Naive thymus-derived CD8-positive, alpha-beta T cell (primary cell): ENCODE results near the gene KLK3. TPM values are rescaled to one million over a fixed set of nuclear protein-coding genes. Genes with fewer than 3 reads are reported as not detected.

Experiments
- ATAC-seq, 2 donors: fragments of 150-1000 bp; cut with Tn5 transposase in 1 of 2; sonication (Bioruptor Pico), chemical (Tn5 transposase) in 1 of 2; 1 replicate in 1 of 2; 2 replicates in 1 of 2; pipeline ENCODE4 v1.10.0; 2021; ENCODE audit warnings: mild to moderate bottlenecking in 2 of 2, moderate library complexity in 2 of 2
- POLR2A ChIA-PET: fragments of 350-600 bp; sonication (Branson Sonifier 250); formaldehyde crosslinking; loops from one replicate; lab custom pipeline; 2021; ENCODE audit warnings: antibody characterized with exemption; lab: Charles Lee
- DNase-seq, 10 donors: peaks; one replicate each; pipeline versions ENCODE4 v3.0.0 to v3.0.0-alpha.2; 2020 to 2022
- H3K27ac Mint-ChIP-seq, 10 donors: one replicate each; pipeline ENCODE4 v1.8.0; 2020 to 2022; ENCODE audit warnings: mild to moderate bottlenecking in 10 of 10, mixed read lengths in 10 of 10, moderate library complexity in 4 of 10, inconsistent platforms in 1 of 10
- H3K27me3 Mint-ChIP-seq, 5 donors: one replicate each; pipeline ENCODE4 v1.8.0; 2021 to 2022; ENCODE audit warnings: mixed read lengths in 5 of 5
- H3K36me3 Mint-ChIP-seq, 3 donors: one replicate each; pipeline ENCODE4 v1.8.0; 2020 to 2022; ENCODE audit warnings: mixed read lengths in 3 of 3, mild to moderate bottlenecking in 2 of 3, inconsistent platforms in 1 of 3
- H3K4me1 Mint-ChIP-seq, 4 donors: one replicate each; pipeline ENCODE4 v1.8.0; 2021 to 2022; ENCODE audit warnings: mixed read lengths in 4 of 4
- H3K4me3 Mint-ChIP-seq, 10 donors: one replicate each; pipeline ENCODE4 v1.8.0; 2020 to 2022; ENCODE audit warnings: mild to moderate bottlenecking in 10 of 10, mixed read lengths in 10 of 10, moderate library complexity in 6 of 10, inconsistent platforms in 1 of 10
- H3K9me3 Mint-ChIP-seq, 9 donors: one replicate each; pipeline ENCODE4 v1.8.0; 2020 to 2022; ENCODE audit warnings: mixed read lengths in 9 of 9, mild to moderate bottlenecking in 3 of 9, inconsistent platforms in 1 of 9, moderate library complexity in 1 of 9
- polyA plus RNA-seq, 3 donors: library from polyadenylated mRNA; unstranded; fragments of 300-500 nt; fragmentation: Illumina TruSeq; gene quantifications; one replicate each; pipeline ENCODE4 v1.2.3, GENCODE V29; 2021
- total RNA-seq, 8 experiments: library from RNA in 2 of 8; stranded (reverse) in 2 of 8; gene quantifications; one replicate each; pipeline ENCODE4 v1.2.3 and lab custom pipeline; 2021 to 2026

KLK3 gene
- total and polyA plus RNA-seq, 5 experiments from 2014 or later: not detected

DNA sequence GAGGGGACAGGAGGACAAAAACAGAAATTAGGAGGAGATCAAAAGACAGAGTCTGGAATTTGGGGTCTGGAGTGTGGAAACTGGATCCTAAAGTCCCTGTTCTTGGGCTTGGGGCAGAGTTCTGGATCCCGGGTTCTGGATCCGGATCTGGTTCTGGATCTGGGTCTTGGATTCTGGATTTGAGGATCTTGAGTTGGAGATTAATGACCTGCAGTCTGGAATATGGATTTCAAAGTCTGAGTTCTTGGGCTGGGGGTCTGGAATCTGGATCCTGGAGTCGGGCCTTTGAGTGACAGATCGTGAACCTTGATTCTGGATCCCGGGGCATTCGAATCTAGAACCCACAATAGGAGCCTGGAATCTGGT lies 20.9 kb upstream of the KLK3 start:
- Mint-ChIP-seq H3K9me3 (peaks cover 0 to 2% (median 0%) of the 10 kb centered on the region in 9 donors), H3K4me1 (peaks cover 8 to 21% (median 11%) of the 10 kb centered on the region in 4 donors), H3K4me3 (no peak overlapping the region), H3K27ac (no peak overlapping the region), H3K27me3 (peaks cover 29 to 84% (median 52%) of the 10 kb centered on the region in 5 donors), H3K36me3 (no peaks in the 10 kb centered on the region)
- POLR2A ChIA-PET: no interaction called here
- ATAC-seq: no peak
- no peak for DNase-seq

DNA sequence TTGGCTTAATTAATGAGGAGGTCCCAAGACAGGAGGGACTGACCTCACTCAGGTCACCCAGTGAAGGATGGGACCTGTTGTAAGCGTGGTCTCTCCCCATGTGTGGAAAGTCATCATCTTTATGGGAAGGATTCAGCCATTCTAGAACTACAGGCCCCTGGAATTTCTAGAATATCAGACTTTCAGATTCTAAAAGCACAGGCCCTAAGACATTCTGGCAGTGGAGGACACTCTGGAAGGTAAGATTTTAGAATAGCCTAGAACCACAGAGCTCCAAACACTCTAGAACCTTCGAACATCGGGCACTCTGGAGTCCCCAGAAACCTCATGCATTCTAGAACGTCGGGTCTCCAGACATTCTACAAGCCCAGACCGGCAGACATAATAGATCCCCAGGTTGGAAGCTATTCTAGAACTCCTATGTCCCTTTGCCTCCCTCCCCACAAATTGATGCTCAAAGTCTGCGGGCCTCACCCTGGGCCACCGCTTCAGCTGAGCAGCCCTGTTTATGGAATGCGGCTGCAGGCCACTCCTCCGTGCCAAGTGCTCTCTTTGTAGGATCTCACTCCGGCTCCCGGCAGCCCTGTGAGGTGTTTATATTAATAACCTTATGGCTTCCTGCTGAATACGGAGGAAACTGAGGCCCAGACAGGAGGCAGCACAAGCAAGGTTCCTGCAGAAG lies 19.5 kb upstream of the KLK3 start:
- Mint-ChIP-seq H3K4me3 (peak overlapping the region; percentile 57 to 86 (median 70)), H3K4me1 (peaks cover 8 to 21% (median 11%) of the 10 kb centered on the region in 4 donors), H3K9me3 (peaks cover 0 to 2% (median 0%) of the 10 kb centered on the region in 9 donors), H3K36me3 (no peaks in the 10 kb centered on the region), H3K27ac (no peak overlapping the region), H3K27me3 (peaks cover 27 to 91% (median 50%) of the 10 kb centered on the region in 5 donors)
- no peak for DNase-seq
- POLR2A ChIA-PET: no interaction called here
- no peak for ATAC-seq

DNA sequence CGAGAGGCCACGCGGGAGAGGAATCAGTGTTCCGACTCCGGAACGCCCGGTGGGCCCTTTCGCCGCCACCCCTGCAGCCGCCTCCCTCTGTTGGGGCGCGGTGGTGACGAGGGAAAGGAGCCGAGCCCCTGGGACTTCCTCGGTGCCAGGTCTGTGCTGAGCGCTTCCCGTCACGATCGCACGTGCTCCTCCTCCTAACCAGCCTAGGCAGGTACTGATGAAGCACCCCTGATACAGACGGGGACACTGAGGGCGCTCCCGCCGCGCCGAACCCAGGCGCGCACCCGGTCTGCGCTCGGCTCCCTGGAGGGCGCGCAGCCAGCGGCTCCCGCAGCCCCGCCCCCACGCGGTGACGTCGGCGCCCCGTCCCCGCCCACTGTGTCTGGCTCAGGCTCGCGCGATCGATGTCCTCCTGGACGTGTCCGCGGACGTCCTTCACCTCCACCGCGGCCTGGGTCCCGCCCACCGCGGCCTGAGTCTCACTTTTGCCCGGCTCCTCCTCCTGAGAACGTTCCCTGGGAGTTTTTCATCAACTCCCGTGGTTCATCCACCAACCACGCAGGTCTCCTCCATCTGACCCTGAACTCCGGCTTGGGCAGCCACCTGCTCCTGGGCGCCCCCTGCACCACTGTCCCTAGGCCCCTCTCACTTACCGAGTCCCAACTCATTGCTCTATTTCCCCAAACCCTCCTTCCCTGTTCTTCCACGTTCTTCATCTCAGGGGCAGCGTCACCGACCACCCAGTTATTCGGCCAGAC lies 18.8 kb upstream of the KLK3 start:
- ATAC-seq (peak; percentile 73 to 87), DNase-seq (peak; percentile 14 to 66 (median 42))
- peak overlapping the region in 2 of 10 donors; percentile 32 to 37 for H3K27ac Mint-ChIP-seq
- H3K4me1 Mint-ChIP-seq: peaks cover 8 to 21% (median 11%) of the 10 kb centered on the region in 4 donors
- peaks cover 29 to 83% (median 47%) of the 10 kb centered on the region in 5 donors for H3K27me3 Mint-ChIP-seq
- H3K9me3 Mint-ChIP-seq: peaks cover 0 to 6% (median under 1%) of the 10 kb centered on the region in 9 donors
- peak overlapping the region; percentile 72 to 90 (median 85) for H3K4me3 Mint-ChIP-seq
- POLR2A ChIA-PET: no interaction called here
- no peaks in the 10 kb centered on the region for H3K36me3 Mint-ChIP-seq

DNA sequence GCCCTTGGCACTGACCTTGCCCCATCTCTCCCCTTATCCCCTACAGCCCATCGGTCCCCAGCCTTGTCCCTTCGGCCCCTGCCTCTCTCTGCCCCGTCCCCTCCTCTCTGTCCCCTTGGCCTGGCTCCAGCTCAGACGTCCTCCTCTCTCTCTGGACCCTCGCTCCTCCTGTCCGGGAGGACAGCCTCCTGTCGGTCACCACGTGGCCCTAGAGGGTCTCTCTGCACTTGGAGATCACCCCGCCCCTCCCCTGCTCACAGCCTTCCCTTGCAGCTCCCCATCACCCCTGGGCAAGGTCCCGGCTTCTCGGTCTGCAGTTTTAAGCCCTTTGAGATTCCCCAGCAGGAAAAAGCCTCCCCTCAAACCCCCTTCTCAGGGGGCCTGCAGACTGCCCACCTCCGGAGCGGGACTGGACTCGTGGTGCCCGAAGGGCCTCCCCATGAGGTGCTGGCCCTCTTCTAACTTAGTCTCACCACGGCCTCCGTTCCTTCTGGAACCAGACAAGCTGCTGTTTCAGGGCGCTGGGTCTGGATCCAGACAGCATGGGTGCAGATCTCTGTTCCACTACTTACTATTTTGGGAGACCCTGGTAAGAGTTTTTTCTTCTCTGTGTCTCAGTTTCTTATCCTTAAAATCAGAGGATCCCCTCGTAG lies 18.0 kb upstream of the KLK3 start:
- peaks cover 27 to 76% (median 46%) of the 10 kb centered on the region in 5 donors for H3K27me3 Mint-ChIP-seq
- H3K4me1 Mint-ChIP-seq: peaks cover 8 to 21% (median 12%) of the 10 kb centered on the region in 4 donors

DNA sequence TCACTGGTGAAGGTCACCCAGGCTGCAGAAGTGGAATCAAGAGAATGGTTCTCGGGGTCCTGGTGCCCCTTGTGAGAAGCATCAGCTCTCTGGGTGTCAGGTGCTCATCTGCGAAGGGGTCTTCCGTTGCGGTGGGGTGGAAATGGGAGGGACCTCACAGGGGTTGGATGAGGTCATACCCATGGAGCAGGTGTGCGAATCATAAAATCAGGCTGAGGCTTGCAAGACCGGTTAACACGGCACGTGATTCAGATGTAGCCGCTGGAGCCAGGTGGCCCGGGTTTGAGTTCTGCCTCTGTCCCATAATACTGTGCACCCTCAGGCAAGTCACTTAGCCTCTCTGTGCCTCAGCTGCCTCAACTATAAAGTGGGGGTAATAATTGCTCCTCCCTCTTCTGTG lies 17.4 kb upstream of the KLK3 start:
- ATAC-seq: no peak
- Mint-ChIP-seq H3K9me3 (peaks cover 0 to 14% (median 9%) of the 10 kb centered on the region in 9 donors), H3K4me1 (peaks cover 8 to 21% (median 12%) of the 10 kb centered on the region in 4 donors), H3K27me3 (peaks cover 27 to 70% (median 46%) of the 10 kb centered on the region in 5 donors), H3K36me3 (no peaks in the 10 kb centered on the region), H3K27ac (peak overlapping the region in 1 of 10 donors; percentile 76), H3K4me3 (peak overlapping the region in 8 of 10 donors; percentile 14 to 90 (median 64))
- POLR2A ChIA-PET: no interaction called here
- DNase-seq: peak in 1 of 10 donors; percentile 23

More for the DNA sequence above, 18.0 kb upstream of the KLK3 start:
- ATAC-seq: no peak
- POLR2A ChIA-PET: no interaction called here
- Mint-ChIP-seq H3K36me3 (no peaks in the 10 kb centered on the region), H3K27ac (peak overlapping the region in 2 of 10 donors; percentile 32 to 37), H3K4me3 (peak overlapping the region; percentile 58 to 90 (median 85)), H3K9me3 (peaks cover 0 to 9% (median 5%) of the 10 kb centered on the region in 9 donors)
- DNase-seq: no peak

DNA sequence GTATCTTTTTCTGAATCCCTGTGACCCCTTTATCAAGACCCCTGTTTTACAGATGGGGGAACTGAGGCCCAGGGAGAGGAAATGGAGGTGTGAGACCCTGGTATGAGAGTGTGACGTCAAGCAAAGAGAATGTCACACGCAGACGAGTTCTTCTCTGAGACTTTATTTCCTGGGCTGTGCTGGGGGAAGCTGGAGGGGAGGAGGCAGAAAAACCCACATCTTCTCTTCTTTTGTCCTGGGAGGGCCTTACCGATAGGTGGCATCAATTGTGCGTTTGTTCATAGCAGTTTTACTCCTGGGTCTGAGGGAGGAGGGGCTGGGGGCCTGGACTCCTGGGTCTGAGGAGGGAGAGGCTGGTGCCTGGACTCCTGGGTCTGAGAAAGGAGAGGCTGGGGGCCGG lies 16.5 kb upstream of the KLK3 start:
- peak overlapping the region in 2 of 10 donors; percentile 11 to 33 for H3K4me3 Mint-ChIP-seq
- no peak for DNase-seq
- ATAC-seq: peak in 1 of 2 donors; percentile 40

DNA sequence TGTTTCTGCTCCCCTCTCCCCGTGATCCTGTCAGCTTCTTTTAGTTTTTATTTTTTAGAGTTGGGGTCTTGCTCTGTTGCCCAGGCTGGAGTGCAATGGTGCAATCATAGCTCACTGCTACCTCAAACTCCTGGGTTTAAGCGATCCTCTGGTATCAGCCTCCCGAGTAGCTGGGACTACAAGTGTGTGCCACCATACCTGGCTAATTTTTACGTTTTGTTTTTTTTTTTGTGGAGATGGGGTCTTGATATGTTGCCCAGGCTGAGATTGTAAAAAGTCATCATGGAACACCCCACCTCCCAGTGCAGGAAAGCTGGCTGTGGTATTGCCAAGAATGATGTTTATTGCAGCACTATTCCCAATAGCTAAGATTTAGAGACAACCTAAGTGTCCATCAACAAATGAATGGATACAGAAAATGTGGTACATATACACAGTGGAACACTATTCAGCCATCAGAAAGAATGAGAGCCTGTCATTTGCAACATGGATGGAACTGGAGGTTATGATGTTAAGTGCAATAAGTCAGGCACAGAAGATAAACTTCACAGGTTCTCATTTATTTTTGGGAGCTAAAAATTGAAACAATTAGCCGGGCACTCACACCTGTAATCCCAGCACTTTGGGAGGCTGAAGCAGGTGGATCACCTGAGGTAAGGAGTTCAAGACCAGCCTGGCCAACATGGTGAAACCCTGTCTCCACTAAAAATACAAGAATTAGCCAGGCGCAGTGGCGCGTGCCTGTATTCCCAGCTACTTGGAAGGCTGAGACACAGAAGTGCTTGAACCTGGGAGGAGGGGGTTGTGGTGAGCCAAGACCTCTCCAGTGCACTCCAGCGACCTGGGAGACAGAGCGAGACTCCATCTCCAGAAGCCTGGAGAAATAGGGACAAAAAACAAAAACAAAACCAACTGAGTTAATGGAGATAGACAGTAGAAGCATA lies 14.7 kb upstream of the KLK3 start:
- ATAC-seq (no peak), DNase-seq (no peak)
- POLR2A ChIA-PET: interaction anchor here (0.7 kb wide), 1 partner anchor 133 kb away, joined by 4 read pairs; no protein-coding TSS in a partner anchor
- no peak overlapping the region for H3K27ac Mint-ChIP-seq
- H3K36me3 Mint-ChIP-seq: peaks cover 0 to 13% (median 3%) of the 10 kb centered on the region in 3 donors
- no peak overlapping the region for H3K4me3 Mint-ChIP-seq
- H3K27me3 Mint-ChIP-seq: peaks cover 23 to 50% (median 37%) of the 10 kb centered on the region in 5 donors
- H3K4me1 Mint-ChIP-seq: peaks cover 8 to 21% (median 12%) of the 10 kb centered on the region in 4 donors
- H3K9me3 Mint-ChIP-seq: peaks cover 8 to 37% (median 19%) of the 10 kb centered on the region in 9 donors

More for the DNA sequence above, 16.5 kb upstream of the KLK3 start:
- H3K36me3 Mint-ChIP-seq: peaks cover 0 to 3% (median 0%) of the 10 kb centered on the region in 3 donors
- H3K27ac Mint-ChIP-seq: no peak overlapping the region
- H3K9me3 Mint-ChIP-seq: peaks cover 3 to 22% (median 10%) of the 10 kb centered on the region in 9 donors
- POLR2A ChIA-PET: interaction anchor here (0.7 kb wide), 1 partner anchor 518 kb away, joined by 3 read pairs; no protein-coding TSS in a partner anchor
- H3K27me3 Mint-ChIP-seq: peaks cover 23 to 61% (median 38%) of the 10 kb centered on the region in 5 donors
- H3K4me1 Mint-ChIP-seq: peaks cover 8 to 21% (median 12%) of the 10 kb centered on the region in 4 donors

DNA sequence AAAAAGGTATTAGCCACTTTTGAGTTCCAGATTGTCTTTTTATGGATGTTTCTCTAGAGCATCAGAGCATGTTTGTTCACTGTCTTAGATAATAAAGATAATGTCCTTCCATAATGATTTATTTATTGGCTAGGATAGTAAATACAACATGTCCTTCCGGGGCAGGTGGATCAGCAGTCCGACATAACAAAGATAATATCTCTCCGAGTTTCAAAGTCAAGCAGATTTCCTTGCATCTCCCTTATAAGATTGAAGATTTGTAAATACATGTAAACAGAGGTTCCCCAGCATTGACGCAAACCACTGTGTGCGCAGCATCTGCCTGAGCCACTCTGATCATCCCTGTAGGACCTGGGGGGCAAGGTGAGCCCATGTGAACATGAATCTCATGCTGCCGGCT lies 12.6 kb upstream of the KLK3 start:
- H3K36me3 Mint-ChIP-seq: peaks cover 0 to 13% (median 3%) of the 10 kb centered on the region in 3 donors
- H3K27ac Mint-ChIP-seq: no peak overlapping the region
- peaks cover 10 to 44% (median 18%) of the 10 kb centered on the region in 9 donors for H3K9me3 Mint-ChIP-seq
- H3K4me3 Mint-ChIP-seq: no peak overlapping the region
- peaks cover 0 to 3% (median 1%) of the 10 kb centered on the region in 4 donors for H3K4me1 Mint-ChIP-seq
- peaks cover 20 to 33% (median 29%) of the 10 kb centered on the region in 5 donors for H3K27me3 Mint-ChIP-seq
- DNase-seq: no peak
- no peak for ATAC-seq
- POLR2A ChIA-PET: no interaction called here

DNA sequence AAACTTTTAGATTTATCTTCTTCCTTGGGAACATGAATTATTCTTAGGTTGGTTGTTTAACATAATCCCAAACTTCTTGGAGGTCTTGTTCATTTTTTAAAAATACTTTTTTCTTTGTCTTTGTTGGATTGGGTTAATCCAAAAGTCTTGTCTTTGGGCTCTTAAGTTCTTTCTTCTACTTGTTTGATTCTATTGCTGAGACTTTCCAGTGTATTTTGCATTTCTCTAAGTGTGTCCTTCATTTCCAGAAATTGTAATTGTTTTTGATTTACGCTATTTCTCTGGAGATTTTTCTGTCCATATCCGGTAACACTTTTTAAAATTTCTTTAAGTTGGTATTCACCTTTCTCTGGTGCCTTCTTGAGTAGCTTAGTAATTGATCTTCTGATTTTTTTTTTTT lies 11.5 kb upstream of the KLK3 start:
- Mint-ChIP-seq H3K27me3 (peaks cover 14 to 27% (median 18%) of the 10 kb centered on the region in 5 donors), H3K4me3 (no peak overlapping the region), H3K4me1 (peaks cover 0 to 2% (median 0%) of the 10 kb centered on the region in 4 donors), H3K27ac (no peak overlapping the region), H3K9me3 (peaks cover 10 to 44% (median 18%) of the 10 kb centered on the region in 9 donors), H3K36me3 (peaks cover 0 to 13% (median 3%) of the 10 kb centered on the region in 3 donors)
- ATAC-seq: no peak
- DNase-seq: no peak
- POLR2A ChIA-PET: no interaction called here

DNA sequence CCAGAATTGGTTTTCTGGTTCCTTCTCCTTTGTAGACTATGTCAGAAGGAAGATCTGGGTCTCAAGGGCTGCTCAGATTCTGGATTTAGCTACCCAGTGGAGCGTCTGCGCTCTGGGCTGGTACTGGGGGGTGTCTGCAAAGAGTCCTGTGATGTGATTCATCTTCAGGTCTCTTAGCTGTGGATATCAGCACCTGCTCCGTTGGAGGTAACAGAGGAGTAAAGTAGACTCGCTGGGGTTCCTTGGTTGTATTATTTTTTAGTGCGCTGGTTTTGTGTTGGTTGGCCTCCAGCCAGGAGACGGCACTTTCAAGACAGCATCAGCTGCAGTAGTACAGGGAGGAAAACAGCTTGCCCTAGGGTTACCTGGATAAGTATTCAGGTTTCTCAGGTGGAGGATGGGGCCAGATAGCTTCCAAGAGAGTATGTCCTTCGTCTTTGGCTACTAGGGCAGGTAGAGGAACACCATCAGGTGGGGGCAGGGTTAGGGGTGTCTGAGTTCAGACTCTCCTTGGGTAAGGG lies 11.0 kb upstream of the KLK3 start:
- POLR2A ChIA-PET: no interaction called here
- H3K9me3 Mint-ChIP-seq: peaks cover 10 to 44% (median 18%) of the 10 kb centered on the region in 9 donors
- no peak overlapping the region for H3K27ac Mint-ChIP-seq
- peaks cover 0 to 13% (median 3%) of the 10 kb centered on the region in 3 donors for H3K36me3 Mint-ChIP-seq
- H3K4me1 Mint-ChIP-seq: peaks cover 0 to 2% (median 0%) of the 10 kb centered on the region in 4 donors
- ATAC-seq: no peak
- H3K4me3 Mint-ChIP-seq: no peak overlapping the region
- no peak for DNase-seq
- peaks cover 13 to 28% (median 20%) of the 10 kb centered on the region in 5 donors for H3K27me3 Mint-ChIP-seq

DNA sequence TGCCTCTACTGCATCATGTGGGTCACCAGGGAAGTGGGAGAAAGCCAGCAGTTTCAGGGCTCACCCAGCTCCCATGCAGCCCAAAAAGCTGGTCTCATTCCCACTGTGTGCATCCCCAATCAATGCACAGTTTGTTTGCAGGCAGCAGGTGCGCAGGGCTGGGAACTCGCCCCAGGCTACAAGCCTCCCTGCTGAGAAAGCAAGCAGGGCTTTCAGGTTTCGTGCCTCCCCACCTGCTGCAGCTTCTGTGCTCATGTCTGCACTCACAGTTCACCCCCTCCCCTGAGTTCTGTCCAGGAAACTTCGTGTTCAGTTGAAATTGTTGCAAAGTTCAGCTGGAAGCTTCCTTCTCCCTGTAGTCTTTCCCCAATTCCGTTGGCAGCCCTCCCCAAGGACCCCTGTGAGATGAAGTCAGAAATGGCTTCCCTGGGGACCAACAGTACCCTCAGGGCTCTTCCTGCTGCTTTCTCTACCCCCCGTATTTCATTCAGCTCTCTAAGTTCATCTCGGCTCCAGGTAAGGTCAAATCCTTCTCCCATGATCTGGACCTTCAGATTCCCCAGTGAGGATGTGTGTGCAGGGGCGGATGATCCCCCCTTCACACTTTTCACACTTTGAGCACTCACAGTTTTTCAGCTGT lies 10.3 kb upstream of the KLK3 start:
- no peak overlapping the region for H3K4me3 Mint-ChIP-seq
- POLR2A ChIA-PET: no interaction called here
- no peak for ATAC-seq

More for the DNA sequence above, 10.3 kb upstream of the KLK3 start:
- no peak for DNase-seq
- Mint-ChIP-seq H3K27ac (no peak overlapping the region), H3K27me3 (peaks cover 11 to 33% (median 23%) of the 10 kb centered on the region in 5 donors), H3K9me3 (peaks cover 10 to 44% (median 18%) of the 10 kb centered on the region in 9 donors), H3K4me1 (peaks cover 0 to 2% (median 0%) of the 10 kb centered on the region in 4 donors), H3K36me3 (peaks cover 0 to 13% (median 3%) of the 10 kb centered on the region in 3 donors)
